HG03045 (cell line): ENCODE data around the gene CRYAA.
"Not testable (repeated sequence)": the region's sequence is repeated elsewhere in the genome, so short reads cannot be mapped to it uniquely, and the experiment has no call there.

Experiments used
- ATAC-seq: cut with Tn5 transposase; IDR thresholded peaks from one replicate; pipeline ENCODE4 v1.9.1; 2021; ENCODE audit warnings: mild to moderate bottlenecking, moderate library complexity; ENCODE audit not compliant: unreplicated experiment

Gene CRYAA, protein sequence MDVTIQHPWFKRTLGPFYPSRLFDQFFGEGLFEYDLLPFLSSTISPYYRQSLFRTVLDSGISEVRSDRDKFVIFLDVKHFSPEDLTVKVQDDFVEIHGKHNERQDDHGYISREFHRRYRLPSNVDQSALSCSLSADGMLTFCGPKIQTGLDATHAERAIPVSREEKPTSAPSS

DNA sequence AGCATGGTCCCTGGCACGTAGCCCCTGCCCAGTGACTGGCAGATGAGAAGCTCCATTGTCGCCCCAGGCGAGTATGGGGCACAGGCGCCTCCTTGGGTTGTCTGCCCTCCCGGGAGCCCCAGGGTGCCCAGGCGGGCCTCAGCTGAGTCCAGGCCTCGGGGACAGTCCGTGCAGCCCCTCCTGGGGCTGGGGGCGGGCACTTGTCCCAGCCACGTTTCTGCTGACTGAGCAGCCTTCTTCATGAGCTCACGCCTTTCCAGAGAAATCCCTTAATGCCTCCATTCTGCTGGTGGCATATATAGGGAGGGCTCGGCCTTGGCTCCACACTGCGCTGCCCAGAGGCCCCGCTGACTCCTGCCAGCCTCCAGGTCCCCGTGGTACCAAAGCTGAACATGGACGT, at the start of gene CRYAA:
TSS of gene CRYAA (plus strand) at position 301 of the 400 bp plus-strand sequence. CDS start at position 393, 92 bp downstream.
- not testable (repeated sequence) for ATAC-seq

DNA sequence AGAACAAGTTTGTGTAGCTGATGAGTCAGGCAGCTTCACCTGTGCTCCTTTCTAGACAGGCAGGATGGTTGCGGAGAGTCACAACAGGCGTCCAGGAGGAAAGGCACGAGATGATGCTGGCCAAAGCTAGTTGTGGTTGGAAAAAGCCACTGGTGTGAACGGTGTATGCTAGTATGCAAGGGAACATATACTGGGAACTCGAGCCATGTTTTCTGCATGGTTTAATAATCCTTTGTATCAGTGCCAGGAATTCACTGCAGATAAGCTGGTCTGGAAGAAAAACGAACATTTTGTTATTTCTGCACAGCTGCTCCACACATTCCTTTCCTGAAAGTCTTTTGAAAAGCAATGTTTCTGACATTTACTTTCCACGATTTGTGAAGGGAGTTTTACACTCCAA, 38.7 kb upstream of the CRYAA start:
- not testable (repeated sequence) for ATAC-seq

DNA sequence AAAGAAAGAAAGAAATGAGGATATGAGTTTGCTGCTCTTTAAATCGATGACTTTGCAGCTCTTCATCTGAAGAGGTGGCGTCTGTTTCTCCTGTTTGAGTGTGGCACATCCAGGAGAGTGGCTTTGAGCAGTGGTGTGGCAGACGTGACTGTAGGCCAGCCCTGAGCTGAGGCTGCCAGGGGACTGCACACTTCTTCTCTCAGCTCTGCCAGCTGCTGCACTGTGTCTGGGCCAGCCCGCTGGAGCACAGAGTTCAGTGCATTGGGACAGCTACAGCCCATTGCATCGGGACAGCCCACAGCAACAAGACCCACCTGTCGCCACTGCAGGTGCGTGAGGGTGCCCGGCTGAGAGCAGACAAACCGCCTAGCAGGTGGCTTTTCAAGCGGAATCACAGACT, 34.3 kb upstream of the CRYAA start:
- ATAC-seq, result not testable (repeated sequence)

DNA sequence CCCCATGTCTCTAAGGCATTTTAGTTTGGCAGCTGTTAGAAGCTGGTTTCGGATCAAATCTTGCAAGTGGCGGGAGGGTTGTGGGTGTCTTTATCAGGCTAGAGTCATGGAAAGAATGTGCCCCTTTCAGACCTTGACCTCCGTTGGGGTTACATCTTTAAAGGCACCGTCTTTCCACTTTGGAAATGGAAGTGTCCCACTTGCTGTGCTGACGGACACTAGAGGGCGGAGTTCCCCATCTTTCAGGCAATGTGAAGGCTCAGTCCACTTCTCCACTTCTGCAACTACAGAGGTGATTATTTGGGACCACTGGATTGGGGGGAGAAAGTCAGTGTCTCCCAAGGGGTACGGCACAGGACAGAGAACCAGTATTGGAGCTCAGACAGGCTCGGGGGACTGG, 29.9 kb upstream of the CRYAA start:
- ATAC-seq, result not testable (repeated sequence)

DNA sequence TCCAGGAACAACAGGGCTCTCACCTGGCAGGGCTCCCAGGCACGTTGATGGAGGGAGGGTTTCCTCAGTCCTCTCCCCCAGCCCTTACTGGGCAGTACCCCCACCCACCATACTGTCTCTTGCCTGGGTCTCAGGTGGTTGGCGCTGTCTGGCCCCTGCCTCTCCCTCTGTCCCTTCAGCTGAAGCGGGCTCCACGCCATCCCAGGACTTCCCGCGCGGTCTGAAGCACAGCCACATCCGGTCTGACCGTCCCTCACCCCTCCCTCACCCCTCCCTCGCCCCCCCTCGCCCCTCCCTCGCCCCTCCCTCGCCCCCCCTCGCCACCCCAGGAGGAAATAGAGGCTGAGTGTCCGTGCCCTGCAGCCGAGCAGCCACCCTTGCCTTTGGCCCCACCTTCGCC, 27.4 kb upstream of the CRYAA start:
- ATAC-seq, result not testable (repeated sequence)

DNA sequence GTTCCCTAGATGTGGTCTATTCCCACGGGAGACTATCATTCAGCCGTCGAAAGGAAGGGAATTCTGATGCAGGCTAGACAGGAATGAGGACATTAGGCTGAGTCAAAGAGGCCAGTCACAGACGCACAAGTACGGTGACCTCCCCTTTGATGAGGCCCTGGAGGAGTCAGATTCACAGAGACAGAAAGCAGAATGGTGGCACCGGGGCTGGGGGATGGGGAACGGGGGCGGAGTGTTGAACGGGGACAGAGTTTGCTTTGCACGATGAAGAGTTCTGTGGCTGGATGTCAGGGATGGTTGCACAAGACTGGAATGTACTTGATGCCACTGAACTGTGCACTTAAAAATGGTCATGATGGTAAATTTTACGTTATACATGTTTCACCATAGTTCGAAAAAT, 22.2 kb upstream of the CRYAA start:
- ATAC-seq, result not testable (repeated sequence)

DNA sequence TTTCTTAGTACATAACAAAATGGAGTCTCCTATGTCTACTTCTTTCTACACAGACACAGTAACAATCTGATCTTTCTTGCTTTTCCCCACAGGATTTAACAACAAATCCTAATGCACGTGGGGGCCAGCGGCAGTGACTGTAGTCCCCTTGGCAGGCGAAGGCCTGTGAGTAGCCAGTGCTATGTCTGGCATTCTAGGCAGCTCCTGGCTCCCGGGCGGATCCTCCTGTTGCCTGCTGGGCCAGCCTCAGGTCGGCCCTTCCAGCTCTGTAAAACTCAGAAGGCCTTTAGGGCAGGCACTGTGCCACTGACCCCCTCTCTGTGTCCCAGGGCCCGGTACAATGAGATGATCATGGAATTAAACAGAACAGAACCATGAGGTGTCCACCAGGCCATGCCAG, 20.8 kb upstream of the CRYAA start:
- ATAC-seq, result not testable (repeated sequence)

DNA sequence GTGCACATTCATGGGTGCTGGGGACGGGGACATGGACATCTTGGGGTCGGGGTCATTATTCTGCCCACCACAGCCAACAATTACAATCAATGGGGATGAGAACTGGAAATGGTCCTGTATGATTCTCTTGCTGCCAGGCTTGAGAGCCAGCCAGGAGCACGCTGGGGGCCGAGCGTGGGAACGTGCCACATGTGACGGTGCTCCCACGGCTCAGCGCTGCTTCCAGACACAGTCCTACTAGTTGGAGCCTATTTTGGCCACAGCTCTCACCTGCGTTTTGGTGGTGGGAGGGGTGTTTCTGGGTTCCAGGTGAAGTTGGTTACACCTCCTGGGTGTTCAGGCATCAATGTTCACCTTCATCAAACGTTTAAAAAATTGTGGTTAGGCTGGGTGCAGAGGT, 19.5 kb upstream of the CRYAA start:
- not testable (repeated sequence) for ATAC-seq

DNA sequence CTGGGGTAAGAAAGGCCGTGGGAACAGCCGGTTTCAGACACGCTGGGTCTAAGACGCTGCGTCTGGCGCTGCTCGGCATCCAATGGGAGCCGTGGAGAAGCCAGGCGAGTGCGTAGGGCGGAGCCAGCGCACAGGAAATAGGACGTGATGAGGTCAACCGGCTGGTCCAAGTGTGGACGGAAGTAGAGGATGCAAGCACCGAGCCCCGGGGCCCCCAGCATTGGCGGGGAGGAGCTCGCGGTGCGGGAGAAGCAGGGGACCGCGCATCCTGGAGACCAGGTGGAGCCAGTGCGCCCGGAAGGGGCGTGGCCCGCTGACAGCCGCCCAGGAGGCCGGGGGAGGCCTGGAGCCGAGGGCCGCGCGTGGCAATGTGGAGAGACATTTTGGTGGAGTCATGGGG, 15.2 kb upstream of the CRYAA start:
- not testable (repeated sequence) for ATAC-seq

DNA sequence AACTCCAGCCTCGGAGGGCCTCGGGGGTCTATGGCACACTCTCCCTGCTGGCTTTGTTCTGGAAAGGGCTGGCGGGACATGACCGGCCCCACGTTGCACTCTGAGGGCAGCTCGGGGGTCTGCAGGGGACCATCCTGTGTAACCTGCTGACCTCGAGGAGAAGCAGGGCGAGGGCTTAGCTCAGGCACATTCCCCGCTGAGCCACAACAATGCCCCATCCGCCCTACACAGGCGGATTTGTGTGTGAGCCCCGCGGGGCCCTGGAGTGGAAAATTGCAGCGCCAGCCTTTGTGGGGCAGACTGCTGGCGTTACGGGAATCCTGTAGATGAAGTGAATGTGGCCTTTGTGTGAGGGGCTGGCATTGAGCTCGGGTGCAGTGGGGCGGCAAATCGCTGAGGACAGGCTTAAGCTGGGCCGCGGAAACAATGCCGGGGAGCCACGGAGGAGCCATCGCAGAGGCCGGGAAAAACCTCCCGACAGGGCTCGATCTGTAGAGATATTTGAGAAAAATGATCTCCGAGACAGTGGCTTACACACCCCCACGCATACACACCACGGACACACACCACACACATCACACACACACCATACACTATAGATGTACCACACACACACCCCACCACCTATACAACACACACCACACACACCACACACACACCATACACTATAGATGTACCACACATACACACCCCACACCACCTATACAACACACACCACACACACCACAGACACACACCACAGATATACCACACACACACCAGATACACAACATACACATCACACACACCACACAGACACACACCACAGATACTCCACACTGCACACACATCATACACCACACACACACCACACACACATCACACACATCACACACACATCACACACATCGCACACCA, 9.3 kb upstream of the CRYAA start:
- ATAC-seq, result not testable (repeated sequence)

DNA sequence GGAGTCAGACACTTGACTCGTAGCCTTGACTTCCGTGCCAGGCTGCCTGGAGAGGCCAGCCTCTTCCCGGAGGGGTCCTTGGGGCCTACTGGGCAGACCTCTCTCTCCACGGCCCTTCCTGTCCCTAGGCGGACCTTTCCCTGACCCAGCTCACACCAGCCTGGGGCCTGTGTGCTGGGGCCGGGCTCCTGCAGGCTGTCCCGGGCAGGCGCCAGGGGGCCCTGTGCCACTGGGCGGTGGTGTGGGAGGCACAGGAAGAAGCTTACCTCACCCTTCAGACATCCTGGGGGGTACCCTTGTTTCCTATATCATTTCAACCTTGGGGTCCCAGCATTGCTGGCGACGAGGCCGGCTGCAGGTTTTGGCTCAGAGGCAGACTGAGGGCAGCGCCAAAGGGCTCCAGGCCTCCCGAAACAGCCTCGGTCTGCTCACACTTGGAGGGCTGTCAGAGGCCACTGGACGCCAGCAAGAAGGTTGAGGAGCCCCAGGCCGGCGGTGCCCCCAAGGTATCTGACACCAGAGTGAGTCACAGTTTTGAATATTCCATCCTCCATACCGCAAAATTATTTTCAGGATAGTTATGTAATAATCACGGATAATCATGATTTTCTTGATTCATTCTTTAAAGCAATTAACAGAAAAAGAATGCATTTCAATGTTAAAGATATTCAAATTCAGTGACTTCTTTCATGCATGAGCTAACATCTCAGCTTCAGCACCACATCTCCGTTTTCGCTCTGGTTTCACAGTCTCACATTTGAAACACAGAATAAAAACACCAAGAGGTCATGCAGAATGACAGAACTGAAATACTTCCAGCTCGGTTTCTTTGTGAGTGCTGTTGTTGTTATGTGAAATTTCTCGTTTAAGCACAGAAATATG, 6.7 kb upstream of the CRYAA start:
- not testable (repeated sequence) for ATAC-seq

DNA sequence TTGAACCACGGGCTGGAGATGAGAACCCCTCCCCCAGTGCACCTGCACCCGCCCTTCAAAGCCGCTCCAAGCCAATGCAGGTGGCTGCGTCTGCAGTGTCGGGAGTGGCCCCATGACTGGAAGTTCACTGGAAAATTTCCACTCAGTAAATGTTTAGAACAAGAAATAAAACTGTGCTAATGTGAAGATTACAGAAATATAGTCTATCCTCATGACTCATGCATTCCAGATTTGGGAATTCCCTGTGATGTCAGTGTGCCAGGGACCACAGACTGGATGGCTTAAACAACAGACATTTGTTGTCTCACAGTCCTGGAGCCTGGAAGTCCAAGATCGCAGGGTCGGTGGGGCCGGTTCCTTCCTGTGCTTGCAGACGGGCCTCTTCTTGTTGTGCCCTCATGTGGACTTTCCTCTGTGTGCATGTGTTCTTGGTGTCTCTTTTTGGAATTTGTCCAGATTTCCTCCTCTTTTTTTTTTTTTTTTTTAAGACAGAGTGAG, 6.1 kb upstream of the CRYAA start:
- ATAC-seq, result not testable (repeated sequence)

DNA sequence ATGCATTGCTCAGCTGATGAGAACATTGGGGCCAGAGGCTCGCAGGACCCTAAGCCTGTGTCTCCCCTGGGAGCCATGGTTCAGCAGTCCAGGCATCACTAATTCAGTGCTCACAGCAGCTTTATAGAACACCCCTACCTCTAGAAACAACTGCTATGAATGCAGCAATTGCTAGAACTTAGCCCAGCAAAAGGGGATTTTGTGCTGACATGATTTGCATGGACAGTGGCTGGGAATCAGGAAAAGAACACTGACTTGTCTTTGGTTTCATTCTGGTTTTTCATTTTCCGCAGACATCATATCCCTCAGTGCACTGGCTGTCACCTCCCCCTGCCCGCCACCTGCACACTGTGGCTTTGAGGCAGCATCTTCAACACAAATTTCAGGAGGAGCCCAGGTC, 4.0 kb upstream of the CRYAA start:
- ATAC-seq, result peak; percentile 52

DNA sequence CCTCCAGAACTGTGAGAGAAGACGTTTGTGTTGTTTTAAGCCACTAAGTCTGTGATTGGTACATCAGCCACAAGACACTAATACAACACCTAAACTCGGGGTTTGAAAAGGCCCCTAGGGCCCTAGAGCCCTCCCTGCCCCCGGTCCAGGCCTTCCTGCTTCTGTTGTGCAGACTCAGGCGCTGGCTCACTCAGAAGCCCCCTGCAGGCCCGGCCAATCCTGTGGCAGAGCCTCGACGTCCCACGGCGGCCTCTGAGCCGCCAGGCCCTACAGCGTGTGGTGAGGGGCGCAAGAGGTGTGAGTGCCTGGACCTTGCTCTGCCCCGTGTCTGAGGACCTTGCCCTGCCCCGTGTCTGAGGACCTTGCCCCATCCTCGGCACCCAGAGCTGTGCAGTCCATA, 3.1 kb upstream of the CRYAA start:
- ATAC-seq, result not testable (repeated sequence)

DNA sequence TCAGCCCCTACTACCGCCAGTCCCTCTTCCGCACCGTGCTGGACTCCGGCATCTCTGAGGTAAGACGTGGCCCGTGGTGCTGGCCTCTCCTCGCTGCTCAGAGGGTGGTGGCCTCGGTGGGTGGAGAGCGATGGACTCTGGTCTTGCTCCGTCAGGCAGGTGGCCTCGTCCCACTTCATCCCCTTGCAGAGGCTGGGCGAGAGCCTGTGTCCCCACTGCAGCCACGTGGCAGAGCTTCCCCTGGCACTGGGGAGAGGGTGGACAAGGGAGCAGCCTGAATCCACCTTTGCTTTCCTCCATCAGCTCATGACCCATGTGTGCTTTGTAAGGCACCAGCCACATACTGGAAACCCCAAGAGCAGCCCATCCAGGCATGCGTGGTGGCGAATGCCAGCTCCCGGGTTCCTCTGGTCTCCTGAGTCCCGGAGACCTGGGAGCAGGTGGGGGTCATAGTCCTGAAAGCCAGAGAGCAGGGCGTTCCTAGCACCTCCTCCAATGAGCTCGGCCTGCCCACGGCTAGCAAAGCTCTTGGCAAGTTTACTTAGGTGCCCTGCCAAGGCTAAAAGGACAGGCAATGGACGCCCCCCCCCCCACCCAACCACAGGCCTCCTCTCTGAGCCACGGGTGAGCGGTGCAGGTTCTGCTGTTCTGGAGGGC, 550 bp downstream of the CRYAA start:
- ATAC-seq, result not testable (repeated sequence)

DNA sequence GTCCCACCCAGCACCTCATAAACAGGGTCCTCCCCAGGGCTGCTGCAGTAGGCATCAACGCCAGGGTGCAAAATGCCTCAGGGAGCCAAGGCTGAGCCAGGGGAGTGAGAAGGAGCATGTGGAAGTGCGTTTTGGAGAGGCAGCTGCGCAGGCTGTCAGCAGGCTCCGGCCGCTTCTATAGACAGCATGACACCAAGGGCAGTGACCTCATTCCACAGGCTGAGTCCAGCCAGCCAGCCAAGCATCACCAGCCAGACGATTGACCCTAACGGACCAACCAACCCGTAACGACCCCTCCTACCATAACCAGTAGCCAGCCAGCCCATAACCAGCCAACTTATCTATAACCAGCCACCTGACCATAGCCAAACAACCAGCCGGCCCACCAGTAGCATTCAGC, 1.1 kb downstream of the CRYAA start:
- not testable (repeated sequence) for ATAC-seq

DNA sequence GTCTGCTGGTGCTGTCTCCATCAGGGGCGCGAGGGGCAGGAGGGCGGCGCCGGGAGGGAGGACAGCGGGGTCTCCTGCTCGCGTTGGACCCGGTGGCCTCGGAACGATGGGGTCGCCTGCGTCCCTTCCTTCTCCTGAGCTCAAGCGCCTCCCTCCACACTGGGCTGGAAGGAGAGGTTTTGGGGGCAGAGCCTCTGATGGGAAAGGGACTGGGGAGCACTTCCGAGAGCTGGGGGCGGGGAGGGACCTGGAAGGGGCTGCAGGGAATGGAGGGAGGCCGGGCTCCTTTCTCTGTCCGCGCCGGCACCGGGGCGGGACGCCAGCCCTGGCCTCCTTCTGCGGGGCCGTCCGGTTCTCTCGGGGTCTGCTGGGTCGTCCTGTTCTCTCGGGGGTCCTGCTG, 4.0 kb downstream of the CRYAA start:
- not testable (repeated sequence) for ATAC-seq

DNA sequence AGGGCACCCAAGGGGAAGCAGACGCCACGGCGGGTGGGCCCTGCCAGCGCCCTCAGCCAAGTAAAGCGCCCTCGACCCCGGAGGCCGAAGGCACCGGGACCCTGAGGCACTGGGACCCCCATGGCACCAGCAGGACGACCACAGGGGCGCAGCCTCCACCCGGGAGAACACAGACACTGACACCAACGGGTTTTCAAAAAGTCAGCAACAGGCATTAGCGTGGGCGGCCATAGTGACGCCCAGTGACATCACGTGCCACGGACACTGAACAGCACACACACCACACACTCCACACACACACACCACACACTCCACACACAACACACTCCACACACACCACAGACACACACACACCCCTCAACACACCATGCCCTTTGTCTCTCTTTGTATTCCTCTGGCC, 4.6 kb downstream of the CRYAA start:
- ATAC-seq, result not testable (repeated sequence)

DNA sequence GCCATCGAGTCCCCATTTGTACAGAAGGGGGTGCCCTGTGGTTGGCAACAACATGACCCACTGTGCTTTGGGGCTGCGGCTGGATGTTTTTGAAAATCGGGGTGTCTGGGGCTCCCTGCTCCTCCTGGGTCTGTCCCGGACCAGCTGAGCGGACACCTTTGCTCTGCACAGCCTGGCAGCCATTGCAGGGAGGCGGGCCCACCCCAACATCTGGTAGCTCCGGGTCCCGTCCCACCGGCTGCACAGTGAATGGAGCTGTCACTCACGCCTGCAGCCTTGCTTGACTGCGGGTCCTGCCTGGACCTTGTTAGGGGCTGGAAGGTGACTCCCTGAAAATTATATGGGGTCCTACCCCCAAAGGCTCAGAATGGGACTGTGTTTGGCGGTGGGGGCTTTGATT, 5.1 kb downstream of the CRYAA start:
- not testable (repeated sequence) for ATAC-seq

DNA sequence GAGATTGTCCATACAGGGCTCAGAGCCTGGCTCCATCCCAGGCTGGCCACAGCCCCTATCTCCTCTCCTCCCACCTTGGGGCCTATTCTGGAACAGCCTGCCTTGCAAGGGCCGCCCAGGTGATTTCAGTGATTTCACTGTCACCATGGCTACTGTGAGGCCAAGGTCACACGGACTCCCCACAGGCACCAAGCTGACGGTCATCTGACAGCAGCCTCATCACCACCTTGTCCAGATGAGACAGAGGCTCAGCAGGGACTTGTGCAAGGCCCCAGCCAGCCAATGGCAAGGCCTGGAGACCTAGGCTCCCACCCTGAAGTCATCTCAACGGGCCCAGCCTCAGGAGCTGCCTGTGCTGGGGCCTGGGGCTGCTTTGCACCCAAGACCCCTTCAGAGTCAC, 6.2 kb downstream of the CRYAA start:
- not testable (repeated sequence) for ATAC-seq
